ENCODE data around the gene ETV6. TPM values are rescaled to one million over a fixed set of nuclear protein-coding genes. Genes with fewer than 3 reads are reported as not detected.

Gene ETV6
- total RNA-seq, 1 donor from 2014 or later = 117 TPM

- H3K27ac Mint-ChIP-seq = peak overlapping the region; percentile 54
Observed at GRCh38 chr12:11825278-11825677, 175.8 kb downstream of the ETV6 start.

GRCh38 chr12:11826574-11826973 is 177.1 kb downstream of the ETV6 start:
- peaks cover 55% of the 10 kb centered on the region for H3K4me1 Mint-ChIP-seq (ENCODE audit: low read depth)
- no peak for DNase-seq (ENCODE audit: low spot score)
- H3K27me3 Mint-ChIP-seq (ENCODE audit: insufficient read depth) = no peaks in the 10 kb centered on the region
- peaks cover 42% of the 10 kb centered on the region for H3K36me3 Mint-ChIP-seq (ENCODE audit: low read depth)
- intact Hi-C loops (cut with micrococcal nuclease) = loop anchor here (5.0 kb wide), 1 partner anchor 244 kb away; no protein-coding TSS in a partner anchor
- peak overlapping the region; percentile 84 for H3K27ac Mint-ChIP-seq
- H3K9me3 Mint-ChIP-seq = no peaks in the 10 kb centered on the region
- no peak overlapping the region for H3K4me3 Mint-ChIP-seq

More at GRCh38 chr12:11825278-11825677, 175.8 kb downstream of the ETV6 start:
- no peak for DNase-seq (ENCODE audit: low spot score)
- Mint-ChIP-seq H3K4me3 (peak overlapping the region; percentile 19), H3K27me3 (ENCODE audit: insufficient read depth) (no peaks in the 10 kb centered on the region), H3K4me1 (ENCODE audit: low read depth) (peaks cover 55% of the 10 kb centered on the region), H3K36me3 (ENCODE audit: low read depth) (peaks cover 45% of the 10 kb centered on the region), H3K9me3 (no peaks in the 10 kb centered on the region)
- intact Hi-C loops (cut with micrococcal nuclease) = loop anchor here (5.0 kb wide), 1 partner anchor 243 kb away; no protein-coding TSS in a partner anchor

- Mint-ChIP-seq H3K4me1 (ENCODE audit: low read depth) (peaks cover 55% of the 10 kb centered on the region), H3K4me3 (no peak overlapping the region), H3K27ac (peak overlapping the region; percentile 72), H3K36me3 (ENCODE audit: low read depth) (peaks cover 44% of the 10 kb centered on the region), H3K9me3 (peaks cover 3% of the 10 kb centered on the region), H3K27me3 (ENCODE audit: insufficient read depth) (no peaks in the 10 kb centered on the region)
- intact Hi-C loops (cut with micrococcal nuclease) = loop anchor here (5.0 kb wide), 1 partner anchor 245 kb away; no protein-coding TSS in a partner anchor
- no peak for DNase-seq (ENCODE audit: low spot score)
Observed at GRCh38 chr12:11827091-11828061, 177.9 kb downstream of the ETV6 start.

- H3K4me3 Mint-ChIP-seq = no peak overlapping the region
- H3K36me3 Mint-ChIP-seq (ENCODE audit: low read depth) = peaks cover 47% of the 10 kb centered on the region
- H3K4me1 Mint-ChIP-seq (ENCODE audit: low read depth) = peaks cover 53% of the 10 kb centered on the region
- H3K27ac Mint-ChIP-seq = no peak overlapping the region
- no peaks in the 10 kb centered on the region for H3K27me3 Mint-ChIP-seq (ENCODE audit: insufficient read depth)
- peaks cover 4% of the 10 kb centered on the region for H3K9me3 Mint-ChIP-seq
- DNase-seq (ENCODE audit: low spot score) = no peak
- intact Hi-C loops (cut with micrococcal nuclease) = loop anchor here (5.0 kb wide), 2 partner anchors 38 to 247 kb away; no protein-coding TSS in a partner anchor
Observed at GRCh38 chr12:11829764-11830194, 180.3 kb downstream of the ETV6 start.

GRCh38 chr12:11830307-11830801 is 180.9 kb downstream of the ETV6 start:
- DNase-seq (ENCODE audit: low spot score) = no peak
- H3K27ac Mint-ChIP-seq = no peak overlapping the region
- peaks cover 4% of the 10 kb centered on the region for H3K9me3 Mint-ChIP-seq
- intact Hi-C loops (cut with micrococcal nuclease) = loop anchor here (5.0 kb wide), 1 partner anchor 37 kb away; no protein-coding TSS in a partner anchor
- H3K4me3 Mint-ChIP-seq = no peak overlapping the region
- peaks cover 43% of the 10 kb centered on the region for H3K36me3 Mint-ChIP-seq (ENCODE audit: low read depth)
- H3K4me1 Mint-ChIP-seq (ENCODE audit: low read depth) = peaks cover 53% of the 10 kb centered on the region
- H3K27me3 Mint-ChIP-seq (ENCODE audit: insufficient read depth) = no peaks in the 10 kb centered on the region

GRCh38 chr12:11832093-11832492 is 182.6 kb downstream of the ETV6 start:
- intact Hi-C loops (cut with micrococcal nuclease) = loop anchor here (5.0 kb wide), 1 partner anchor 35 kb away; no protein-coding TSS in a partner anchor
- H3K4me3 Mint-ChIP-seq = peak overlapping the region; percentile 36
- peaks cover 4% of the 10 kb centered on the region for H3K9me3 Mint-ChIP-seq
- DNase-seq (ENCODE audit: low spot score) = no peak
- H3K4me1 Mint-ChIP-seq (ENCODE audit: low read depth) = peaks cover 53% of the 10 kb centered on the region
- H3K27ac Mint-ChIP-seq = peak overlapping the region; percentile 92
- peaks cover 33% of the 10 kb centered on the region for H3K36me3 Mint-ChIP-seq (ENCODE audit: low read depth)
- no peaks in the 10 kb centered on the region for H3K27me3 Mint-ChIP-seq (ENCODE audit: insufficient read depth)

GRCh38 chr12:11833174-11833895 is 183.9 kb downstream of the ETV6 start:
- Mint-ChIP-seq H3K36me3 (ENCODE audit: low read depth) (peaks cover 41% of the 10 kb centered on the region), H3K4me3 (peak overlapping the region; percentile 13), H3K9me3 (peaks cover 4% of the 10 kb centered on the region), H3K27me3 (ENCODE audit: insufficient read depth) (no peaks in the 10 kb centered on the region), H3K27ac (peak overlapping the region; percentile 88), H3K4me1 (ENCODE audit: low read depth) (peaks cover 63% of the 10 kb centered on the region)
- intact Hi-C loops (cut with micrococcal nuclease) = loop anchor here (5.0 kb wide), 1 partner anchor 34 kb away; no protein-coding TSS in a partner anchor
- DNase-seq (ENCODE audit: low spot score) = no peak

GRCh38 chr12:11834104-11834812 is 184.8 kb downstream of the ETV6 start:
- H3K27ac Mint-ChIP-seq = peak overlapping the region; percentile 88
- H3K4me1 Mint-ChIP-seq (ENCODE audit: low read depth) = peaks cover 72% of the 10 kb centered on the region
- peaks cover 50% of the 10 kb centered on the region for H3K36me3 Mint-ChIP-seq (ENCODE audit: low read depth)
- H3K9me3 Mint-ChIP-seq = peaks cover 4% of the 10 kb centered on the region
- peak overlapping the region; percentile 21 for H3K4me3 Mint-ChIP-seq
- no peaks in the 10 kb centered on the region for H3K27me3 Mint-ChIP-seq (ENCODE audit: insufficient read depth)
- intact Hi-C loops (cut with micrococcal nuclease) = loop anchor here (5.0 kb wide), 1 partner anchor 33 kb away; no protein-coding TSS in a partner anchor
- no peak for DNase-seq (ENCODE audit: low spot score)

GRCh38 chr12:11834931-11835330 is 185.5 kb downstream of the ETV6 start:
- Mint-ChIP-seq H3K9me3 (peaks cover 4% of the 10 kb centered on the region), H3K27me3 (ENCODE audit: insufficient read depth) (no peaks in the 10 kb centered on the region), H3K27ac (peak overlapping the region; percentile 88), H3K36me3 (ENCODE audit: low read depth) (peaks cover 57% of the 10 kb centered on the region), H3K4me3 (no peak overlapping the region), H3K4me1 (ENCODE audit: low read depth) (peaks cover 77% of the 10 kb centered on the region)
- DNase-seq (ENCODE audit: low spot score) = no peak
- intact Hi-C loops (cut with micrococcal nuclease) = loop anchor here (5.0 kb wide), 1 partner anchor 32 kb away; no protein-coding TSS in a partner anchor

GRCh38 chr12:11836282-11837151 is 187.0 kb downstream of the ETV6 start:
- Mint-ChIP-seq H3K4me3 (peak overlapping the region; percentile 67), H3K9me3 (peaks cover 4% of the 10 kb centered on the region), H3K27ac (peak overlapping the region; percentile 94), H3K36me3 (ENCODE audit: low read depth) (peaks cover 72% of the 10 kb centered on the region), H3K4me1 (ENCODE audit: low read depth) (peaks cover 91% of the 10 kb centered on the region), H3K27me3 (ENCODE audit: insufficient read depth) (no peaks in the 10 kb centered on the region)
- intact Hi-C loops (cut with micrococcal nuclease) = loop anchor here (1.0 kb wide), 11 partner anchors 20 to 197 kb away; partner anchors contain the start of gene ETV6
- DNase-seq (ENCODE audit: low spot score) = peak; percentile 53

- Mint-ChIP-seq H3K27ac (peak overlapping the region; percentile 94), H3K27me3 (ENCODE audit: insufficient read depth) (no peaks in the 10 kb centered on the region), H3K4me1 (ENCODE audit: low read depth) (peaks cover 88% of the 10 kb centered on the region), H3K36me3 (ENCODE audit: low read depth) (peaks cover 70% of the 10 kb centered on the region), H3K4me3 (peak overlapping the region; percentile 67), H3K9me3 (peaks cover 2% of the 10 kb centered on the region)
- intact Hi-C loops (cut with micrococcal nuclease) = no loop called here
- no peak for DNase-seq (ENCODE audit: low spot score)
Observed at GRCh38 chr12:11837216-11837934, 187.9 kb downstream of the ETV6 start.

Data from activated T-helper 1 cell treated with anti-CD3 and anti-CD28 coated beads, Interleukin-12 subunit alpha, Interleukin-12 subunit beta, Interleukin-2, Interleukin-4 antibody, amounts not matched to agents 30 ng/mL and 10 ng/mL and 1 ng/mL, durations not matched to agents 14 hours and 24 hours and 36 hours (primary cell).